ENCODE data around the gene USP38.
"Not testable (repeated sequence)": the region's sequence is repeated elsewhere in the genome, so short reads cannot be mapped to it uniquely, and the experiment has no call there.

The USP38 gene

GRCh38 chr4:143215873-143216272, 31.2 kb downstream of the USP38 start:
- DNase-seq (ENCODE audit: low read depth), result no peak

- DNase-seq (ENCODE audit: low read depth), result no peak
Measured at GRCh38 chr4:143224255-143224654, 39.5 kb downstream of the USP38 start.

- DNase-seq (ENCODE audit: low read depth), result no peak
Measured at GRCh38 chr4:143225167-143225566, 40.5 kb downstream of the USP38 start.

- DNase-seq (ENCODE audit: low read depth), result no peak
Measured at GRCh38 chr4:143230683-143231082, 46.0 kb downstream of the USP38 start.

GRCh38 chr4:143232277-143232676, 47.6 kb downstream of the USP38 start:
- DNase-seq (ENCODE audit: low read depth), result no peak

- DNase-seq (ENCODE audit: low read depth), result no peak
Measured at GRCh38 chr4:143234153-143234552, 49.4 kb downstream of the USP38 start.

GRCh38 chr4:143237195-143237594, 52.5 kb downstream of the USP38 start:
- not testable (repeated sequence) for DNase-seq (ENCODE audit: low read depth)

- DNase-seq (ENCODE audit: low read depth), result no peak
Measured at GRCh38 chr4:143240939-143241679, 56.4 kb downstream of the USP38 start.

GRCh38 chr4:143241892-143242291, 57.2 kb downstream of the USP38 start:
- no peak for DNase-seq (ENCODE audit: low read depth)

GRCh38 chr4:143243041-143243440, 58.3 kb downstream of the USP38 start:
- no peak for DNase-seq (ENCODE audit: low read depth)

GRCh38 chr4:143246977-143247376, 62.3 kb downstream of the USP38 start:
- no peak for DNase-seq (ENCODE audit: low read depth)

- DNase-seq (ENCODE audit: low read depth), result no peak
Measured at GRCh38 chr4:143247866-143248265, 63.1 kb downstream of the USP38 start.

- no peak for DNase-seq (ENCODE audit: low read depth)
Measured at GRCh38 chr4:143248827-143249226, 64.1 kb downstream of the USP38 start.

- no peak for DNase-seq (ENCODE audit: low read depth)
Measured at GRCh38 chr4:143250617-143251016, 65.9 kb downstream of the USP38 start.

GRCh38 chr4:143251348-143251747, 66.6 kb downstream of the USP38 start:
- DNase-seq (ENCODE audit: low read depth), result no peak

- DNase-seq (ENCODE audit: low read depth), result no peak
Measured at GRCh38 chr4:143251779-143252178, 67.1 kb downstream of the USP38 start.

- DNase-seq (ENCODE audit: low read depth), result no peak
Measured at GRCh38 chr4:143252478-143252877, 67.8 kb downstream of the USP38 start.

- DNase-seq (ENCODE audit: low read depth), result no peak
Measured at GRCh38 chr4:143253166-143253565, 68.4 kb downstream of the USP38 start.

GRCh38 chr4:143254491-143255226, 69.9 kb downstream of the USP38 start:
- no peak for DNase-seq (ENCODE audit: low read depth)

- no peak for DNase-seq (ENCODE audit: low read depth)
Measured at GRCh38 chr4:143256456-143256855, 71.7 kb downstream of the USP38 start.

GRCh38 chr4:143257356-143257755, 72.6 kb downstream of the USP38 start:
- DNase-seq (ENCODE audit: low read depth), result no peak

GRCh38 chr4:143260750-143261149, 76.0 kb downstream of the USP38 start:
- DNase-seq (ENCODE audit: low read depth), result no peak

GRCh38 chr4:143262838-143263237, 78.1 kb downstream of the USP38 start:
- no peak for DNase-seq (ENCODE audit: low read depth)

- DNase-seq (ENCODE audit: low read depth), result not testable (repeated sequence)
Measured at GRCh38 chr4:143267690-143268089, 83.0 kb downstream of the USP38 start.

Measured in HS-27A (cell line).